ENCODE measurements around the gene SLC26A1. TPM values are rescaled to one million over a fixed set of nuclear protein-coding genes. Genes with fewer than 3 reads are reported as not detected.
"Not testable (repeated sequence)": the region's sequence is repeated elsewhere in the genome, so short reads cannot be mapped to it uniquely, and the experiment has no call there.

SLC26A1 gene
- polyA plus RNA-seq, 3 donors, result 14.2 to 23.4 (median 19.3) TPM

- no peak for DNase-seq
Measured at GRCh38 chr4:1000686-1001260, 7.6 kb upstream of the SLC26A1 start.

GRCh38 chr4:999882-1000425, 6.8 kb upstream of the SLC26A1 start:
- no peak for DNase-seq

GRCh38 chr4:999240-999863, 6.1 kb upstream of the SLC26A1 start:
- DNase-seq, result not testable (repeated sequence)

- DNase-seq, result no peak
Measured at GRCh38 chr4:998096-998691, 5.0 kb upstream of the SLC26A1 start.

GRCh38 chr4:997375-998071, 4.3 kb upstream of the SLC26A1 start:
- DNase-seq, result no peak

- DNase-seq, result no peak
Measured at GRCh38 chr4:996997-997374, 3.8 kb upstream of the SLC26A1 start.

GRCh38 chr4:996030-996996, 3.1 kb upstream of the SLC26A1 start:
- DNase-seq, result no peak

- DNase-seq, result no peak
Measured at GRCh38 chr4:995311-996026, 2.3 kb upstream of the SLC26A1 start.

- DNase-seq, result no peak
Measured at GRCh38 chr4:992297-993110, 700 bp downstream of the SLC26A1 start.

GRCh38 chr4:991451-992296, 1.5 kb downstream of the SLC26A1 start:
- no peak for DNase-seq

- DNase-seq, result no peak
Measured at GRCh38 chr4:990746-991367, 2.3 kb downstream of the SLC26A1 start.

- no peak for DNase-seq
Measured at GRCh38 chr4:989722-990471, 3.3 kb downstream of the SLC26A1 start.

- DNase-seq, result no peak
Measured at GRCh38 chr4:988726-989721, 4.2 kb downstream of the SLC26A1 start.

GRCh38 chr4:987624-988513, 5.3 kb downstream of the SLC26A1 start:
- DNase-seq, result no peak
